ENCODE data around the gene RICTOR.

- TF ChIP-seq CTCF (IDR thresholded peaks at IDR 0.05), result peak in 3 of 4 experiments; percentile 27 to 49 (median 37)
- no peak for TF ChIP-seq POLR2A (IDR thresholded peaks at IDR 0.05)
- peak; percentile 20 for TF ChIP-seq POLR2AphosphoS5 (IDR thresholded peaks at IDR 0.05)
Observed at GRCh38 chr5:38994324-38994927, 79.8 kb downstream of the RICTOR start.
